Kidney tubule cell (primary cell): ENCODE data around the gene MYOC.
"Not testable (repeated sequence)": the region's sequence is repeated elsewhere in the genome, so short reads cannot be mapped to it uniquely, and the experiment has no call there.

Experiments used
- DNase-seq: peaks from one replicate; pipeline ENCODE4 v3.0.0-alpha.2; 2018; ENCODE audit warnings: low spot score

MYOC gene

DNA sequence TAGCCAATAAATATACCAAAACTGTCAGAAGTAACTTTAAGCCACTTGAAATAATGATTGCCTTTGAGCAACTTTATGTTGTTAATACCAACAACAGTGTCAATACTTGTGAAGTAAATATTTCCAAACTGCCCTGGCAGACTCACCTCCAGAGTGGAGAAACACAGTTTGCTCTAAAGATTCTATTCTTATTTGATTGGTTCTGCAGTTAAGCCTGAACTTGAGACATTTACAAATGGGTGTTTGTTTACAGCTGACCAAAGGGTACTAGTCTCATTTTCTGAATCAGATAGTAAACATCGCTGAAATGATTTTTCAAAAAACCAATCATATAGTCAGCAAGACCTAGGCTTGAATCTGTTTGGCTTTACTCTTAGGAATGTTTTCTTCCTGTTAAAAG lies 1.3 kb upstream of the MYOC start:
- DNase-seq = no peak

DNA sequence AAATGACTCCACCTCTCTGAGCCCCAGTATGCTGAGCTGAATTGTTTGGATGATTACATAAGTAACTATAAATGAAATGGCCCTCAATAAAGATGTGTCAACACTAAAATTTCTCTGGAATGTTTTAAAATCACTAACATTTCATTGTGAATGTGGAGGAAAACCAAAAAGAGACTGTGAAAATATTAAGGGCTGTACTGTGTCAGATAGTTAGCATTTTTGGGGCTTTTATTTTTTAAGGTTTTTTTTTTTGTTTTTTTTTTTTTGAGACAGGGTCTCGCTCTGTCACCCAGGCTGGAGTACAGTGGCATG lies 6.3 kb downstream of the MYOC start:
- DNase-seq = no peak

DNA sequence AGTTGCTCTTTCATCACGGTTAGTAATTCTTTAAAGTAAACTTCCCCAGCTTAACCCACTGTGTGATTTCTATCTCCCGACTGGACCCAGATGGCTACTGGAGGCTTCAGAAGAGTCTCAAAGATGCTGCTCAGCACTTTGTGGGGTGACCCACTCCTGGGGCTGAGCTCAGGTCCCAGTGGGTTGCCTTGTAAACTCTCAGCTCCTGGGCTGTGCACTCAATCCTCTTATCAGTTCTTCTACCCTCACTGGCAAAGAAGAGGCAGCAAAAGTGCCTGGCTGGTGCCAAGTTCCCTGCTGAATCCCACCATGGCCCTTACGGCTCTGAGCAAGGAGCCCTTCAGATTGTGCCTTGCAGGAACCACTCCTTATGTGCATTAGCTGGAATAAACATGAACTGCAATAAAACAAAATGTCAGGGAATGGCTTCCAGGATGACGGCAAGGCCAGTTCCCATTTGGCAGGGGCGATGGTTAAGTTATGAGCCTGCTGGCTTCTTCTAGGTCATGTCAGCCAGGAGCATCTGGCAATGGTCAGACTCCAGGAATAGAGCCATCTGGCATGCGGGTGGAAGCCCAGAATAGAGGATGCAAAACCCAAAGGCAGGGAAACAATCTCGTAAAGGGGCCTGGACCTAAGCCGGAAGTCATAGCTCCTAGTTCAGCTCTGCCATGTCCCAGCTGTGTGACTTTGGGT lies 6.8 kb downstream of the MYOC start:
- DNase-seq = no peak

DNA sequence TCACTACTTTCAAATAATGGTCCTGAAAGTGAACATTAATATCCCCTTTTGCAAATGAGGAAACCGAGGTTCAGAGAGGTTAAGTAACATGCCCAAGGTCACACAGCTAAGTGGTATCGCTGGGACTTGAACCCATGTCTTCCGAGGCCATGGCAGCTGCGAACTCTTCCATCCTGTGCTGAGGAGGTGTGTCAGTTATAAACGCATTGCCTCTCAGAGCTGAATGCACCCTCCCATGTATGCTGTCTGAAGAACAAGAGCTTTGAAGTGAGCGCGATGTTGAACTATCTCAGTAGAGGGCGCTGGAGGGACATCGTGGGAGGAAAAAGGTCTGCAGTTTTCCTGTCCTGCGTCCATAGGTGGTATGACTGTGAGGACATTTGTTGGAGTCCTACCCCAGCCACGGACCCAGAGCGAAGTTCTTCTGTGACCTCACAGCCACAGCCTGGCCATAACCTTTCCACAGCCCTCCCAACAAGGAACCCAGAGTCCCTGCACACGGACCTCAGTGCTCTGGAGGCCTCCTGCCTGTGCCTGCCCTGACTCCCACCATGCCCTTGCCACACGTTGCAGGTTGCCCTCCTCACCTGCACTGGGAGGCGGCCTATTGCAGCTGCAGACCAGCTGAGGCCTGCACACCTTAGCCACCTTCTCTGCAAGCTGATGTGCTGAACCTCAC lies 7.5 kb downstream of the MYOC start:
- DNase-seq = peak; percentile 86

DNA sequence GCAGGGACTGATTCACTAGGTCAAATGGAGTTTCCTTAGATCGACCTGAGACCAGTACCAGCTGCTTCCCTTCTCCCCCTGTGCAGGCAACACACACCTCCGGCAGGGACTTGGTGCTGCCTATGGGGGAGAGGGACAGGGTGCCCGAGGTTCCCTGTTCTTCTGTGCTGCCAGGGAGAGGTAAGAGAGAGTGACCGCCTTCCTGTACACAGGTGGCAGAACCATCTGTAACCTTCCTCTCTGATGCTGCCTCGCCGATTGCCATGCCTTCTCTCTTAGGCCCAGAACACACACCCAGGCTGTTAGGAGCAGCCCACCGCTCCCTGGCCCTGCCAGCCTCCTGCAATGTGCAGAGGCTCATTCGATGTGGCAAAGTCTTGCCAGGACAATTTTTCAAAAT lies 9.3 kb downstream of the MYOC start:
- no peak for DNase-seq

DNA sequence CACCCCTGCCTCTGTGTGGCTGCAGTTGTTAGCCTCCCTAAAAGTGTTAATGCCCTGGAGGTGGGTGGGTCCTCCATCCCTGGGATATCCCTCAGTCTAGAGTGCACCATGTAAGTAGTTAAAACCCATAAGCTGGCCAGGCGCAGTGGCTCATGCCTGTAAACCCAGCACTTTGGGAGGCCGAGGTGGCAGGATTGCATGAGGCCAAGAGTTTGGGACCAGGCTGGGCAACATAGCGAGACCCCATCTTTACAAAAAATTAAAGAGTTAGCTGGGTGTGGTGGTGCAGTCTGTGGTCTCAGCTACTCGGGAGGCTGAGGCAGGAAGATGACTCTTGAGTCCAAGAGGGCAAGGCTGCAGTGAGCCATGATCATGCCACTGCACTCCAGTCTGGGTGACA lies 10.3 kb downstream of the MYOC start:
- DNase-seq = no peak

DNA sequence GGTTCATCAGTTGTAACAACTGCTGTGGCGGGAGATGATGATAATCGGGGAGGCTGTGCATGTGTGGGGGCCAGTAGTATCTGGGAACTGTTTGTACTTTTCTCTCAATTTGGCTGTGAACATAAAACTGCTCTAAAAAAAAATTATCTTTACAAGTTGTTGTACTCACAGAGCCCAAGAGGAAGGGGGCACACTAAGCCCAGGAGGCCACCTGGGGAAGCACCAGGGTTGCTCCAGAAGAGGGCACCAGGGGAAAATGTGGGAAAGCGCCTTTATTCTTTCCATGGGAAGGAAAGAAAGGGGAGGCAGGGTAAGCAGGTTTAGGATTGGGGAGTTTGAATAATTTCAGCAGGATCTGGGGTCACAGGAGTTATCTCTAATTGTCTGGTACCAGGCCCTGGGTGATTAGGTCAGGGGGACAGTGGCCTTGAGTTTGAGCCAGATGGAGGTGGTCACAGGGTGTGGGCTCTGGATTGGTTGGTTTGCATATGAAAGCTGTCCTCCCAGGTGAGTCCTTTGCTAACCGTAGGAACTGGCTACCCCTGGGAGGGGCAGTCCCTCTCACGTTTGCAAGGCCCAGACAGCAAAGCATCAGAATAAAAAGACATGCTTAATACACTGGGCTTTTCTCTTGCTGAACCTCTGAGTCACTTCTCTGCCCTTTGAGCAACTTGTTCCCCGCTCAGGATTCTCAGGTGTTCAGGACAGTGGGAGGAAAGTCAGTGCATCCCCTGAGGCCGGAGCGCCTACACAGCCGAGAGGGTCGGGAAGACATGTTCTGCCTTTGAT lies 11.2 kb downstream of the MYOC start:
- no peak for DNase-seq

DNA sequence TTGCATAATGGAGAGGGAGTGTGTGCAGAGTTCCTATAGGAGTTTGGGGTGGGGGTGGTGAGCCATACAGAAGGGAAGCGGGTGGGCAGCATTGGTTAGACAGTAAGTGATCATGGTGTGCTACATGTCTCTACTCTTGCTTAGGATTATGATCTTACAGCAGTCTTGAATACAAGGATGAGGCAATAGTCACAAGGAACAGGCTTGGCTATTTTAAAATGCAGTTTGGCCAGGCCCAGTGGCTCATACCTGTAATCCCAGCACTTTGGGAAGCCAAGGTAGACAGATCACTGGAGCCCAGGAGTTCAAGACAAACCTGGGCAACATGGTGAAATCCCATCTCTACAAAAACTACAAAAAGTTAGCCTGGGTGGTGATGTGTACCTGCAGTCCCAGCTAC lies 12.3 kb downstream of the MYOC start:
- DNase-seq = no peak

DNA sequence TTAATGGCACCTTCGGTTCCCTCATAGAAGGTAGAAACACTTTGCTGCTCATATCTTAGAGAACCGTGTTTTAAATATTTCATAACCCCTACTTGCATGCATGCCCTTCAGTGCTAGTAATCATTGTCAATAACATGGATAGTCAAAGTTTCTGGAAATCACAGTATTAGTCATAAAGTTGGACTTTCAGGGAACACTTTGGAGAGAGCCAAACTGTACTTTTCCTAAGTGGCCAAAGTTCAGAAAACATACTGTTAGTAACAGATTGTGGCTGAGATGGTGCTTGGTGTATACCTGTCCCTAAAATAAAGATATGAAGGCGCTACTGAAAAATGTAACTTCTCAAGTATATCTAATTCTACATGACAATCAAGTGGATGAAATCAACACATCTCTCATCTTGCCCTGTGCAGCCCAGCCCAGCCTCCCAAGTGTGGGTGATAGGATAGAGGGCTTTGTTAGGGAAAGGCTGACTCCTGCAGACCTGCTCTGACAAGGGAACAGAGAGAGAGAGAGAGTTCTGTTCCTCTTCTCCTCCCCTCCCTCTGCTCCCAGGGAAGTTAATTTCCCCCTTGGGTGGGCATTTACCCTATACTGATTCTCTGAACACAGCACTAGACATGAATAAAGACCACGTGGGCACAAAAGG lies 14.4 kb downstream of the MYOC start:
- no peak for DNase-seq

DNA sequence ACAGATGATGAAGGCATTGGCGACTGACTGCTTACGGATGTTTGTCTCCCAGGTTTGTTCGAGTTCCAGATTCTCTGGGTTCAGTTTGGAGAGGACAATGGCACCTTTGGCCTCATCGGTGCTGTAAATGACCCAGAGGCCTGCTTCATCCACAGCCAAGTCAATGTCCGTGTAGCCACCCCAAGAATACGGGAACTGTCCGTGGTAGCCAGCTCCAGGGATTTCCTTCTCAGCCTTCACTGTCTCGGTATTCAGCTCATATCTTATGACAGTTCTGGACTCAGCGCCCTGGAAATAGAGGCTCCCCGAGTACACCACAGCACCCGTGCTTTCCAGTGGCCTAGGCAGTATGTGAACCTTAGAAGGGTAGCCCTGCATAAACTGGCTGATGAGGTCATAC lies 16.3 kb downstream of the MYOC start:
- DNase-seq = no peak

DNA sequence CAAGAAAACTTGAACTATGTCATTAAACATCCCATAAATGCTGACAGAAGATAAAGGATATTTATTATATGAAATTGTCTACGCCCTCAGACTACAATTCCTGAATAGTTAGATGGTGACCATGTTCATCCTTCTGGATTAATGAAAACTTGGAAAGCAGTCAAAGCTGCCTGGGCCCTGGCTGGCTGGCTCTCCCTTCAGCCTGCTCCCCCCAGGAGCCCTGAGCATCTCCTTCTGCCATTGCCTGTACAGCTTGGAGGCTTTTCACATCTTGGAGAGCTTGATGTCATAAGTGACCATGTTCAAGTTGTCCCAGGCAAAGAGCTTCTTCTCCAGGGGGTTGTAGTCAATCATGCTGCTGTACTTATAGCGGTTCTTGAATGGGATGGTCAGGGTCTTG lies 16.8 kb downstream of the MYOC start:
- no peak for DNase-seq

DNA sequence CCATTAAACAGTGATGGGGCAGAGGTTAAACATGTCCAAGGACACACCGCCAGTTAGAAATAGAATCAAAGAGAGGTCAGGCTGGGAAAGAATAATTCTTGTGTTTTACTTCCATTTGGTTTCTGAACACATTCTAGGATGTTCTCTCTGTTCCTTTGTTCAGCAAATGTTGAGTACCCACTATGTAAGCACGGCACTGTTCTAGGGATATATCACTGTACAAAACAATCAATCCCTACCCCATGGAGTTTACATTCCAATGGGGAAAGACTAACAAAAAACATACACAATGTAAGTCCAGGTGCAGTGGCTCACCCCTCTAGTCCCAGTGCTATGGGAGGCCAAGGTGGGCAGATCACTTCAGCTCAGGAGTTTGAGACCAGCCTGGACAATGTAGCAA lies 24.3 kb downstream of the MYOC start:
- no peak for DNase-seq

DNA sequence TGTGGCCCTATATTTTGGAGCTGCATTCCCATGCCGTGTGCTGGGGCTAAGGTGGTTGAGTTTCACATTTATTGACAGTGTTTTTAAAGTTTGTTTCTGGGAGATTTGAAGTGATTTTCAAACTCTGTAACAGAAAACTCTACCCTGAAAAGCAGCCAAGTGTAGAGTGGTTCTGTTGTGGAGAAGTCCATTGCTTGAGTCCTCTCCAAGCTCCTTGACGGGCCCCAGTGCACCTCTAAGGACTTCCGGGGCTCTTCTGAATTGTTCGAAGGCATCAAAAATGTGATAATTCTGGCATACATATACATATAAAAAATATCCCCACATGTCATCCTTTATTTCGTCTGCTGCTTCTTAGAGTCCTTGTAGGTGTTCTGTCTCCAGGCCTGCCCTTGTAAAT lies 25.5 kb downstream of the MYOC start:
- no peak for DNase-seq

DNA sequence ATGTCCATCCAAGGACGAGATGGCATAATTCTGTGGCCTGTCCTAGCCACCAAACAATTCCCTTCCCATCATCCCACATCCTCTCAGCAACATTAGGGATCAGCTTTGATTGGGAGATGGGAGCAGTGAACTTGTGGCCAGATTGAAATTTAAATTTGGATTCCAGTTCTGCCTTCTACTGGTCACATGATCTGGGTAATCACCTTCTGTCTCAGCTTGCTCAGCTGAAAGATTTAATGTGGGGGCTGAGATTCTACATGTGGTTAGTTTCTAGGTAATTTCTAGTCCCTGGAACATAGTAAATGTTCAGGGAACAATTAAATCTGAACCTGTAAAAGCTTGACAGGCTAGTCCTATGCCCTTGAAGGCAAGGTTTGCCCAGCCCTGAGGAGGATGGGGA lies 27.3 kb downstream of the MYOC start:
- DNase-seq = no peak

DNA sequence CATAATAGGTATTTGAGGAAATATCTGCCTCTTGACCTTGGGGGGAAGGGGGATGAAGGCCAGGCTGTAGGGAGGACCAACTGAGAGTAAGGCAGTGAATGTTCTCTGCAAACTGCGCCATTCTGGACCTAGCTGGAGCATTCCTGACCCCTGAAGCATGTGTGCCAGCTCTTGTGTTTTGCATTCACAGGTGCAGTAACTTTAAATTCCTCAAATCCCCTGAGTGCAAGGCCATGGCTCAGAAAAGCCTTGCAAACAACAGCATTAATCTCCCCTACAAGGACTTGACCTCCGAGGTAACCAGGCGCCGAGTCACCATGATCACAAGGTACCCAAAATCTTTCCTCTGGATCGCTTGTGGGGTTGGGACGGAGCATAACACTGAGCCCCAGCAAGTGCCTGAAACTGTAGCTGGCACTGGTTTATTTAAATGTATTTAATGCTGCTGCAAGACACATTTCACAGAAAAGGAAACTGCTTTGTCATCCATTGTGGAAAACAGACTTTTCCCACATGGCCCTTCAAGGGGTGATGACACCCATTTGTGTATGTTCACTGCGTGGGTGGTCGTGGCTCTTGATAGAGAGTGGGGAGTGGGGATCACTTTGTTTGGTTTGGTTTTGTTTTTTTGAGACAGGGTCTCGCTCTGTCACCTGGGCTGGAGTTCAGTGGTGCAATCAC lies 28.7 kb downstream of the MYOC start:
- DNase-seq = no peak

DNA sequence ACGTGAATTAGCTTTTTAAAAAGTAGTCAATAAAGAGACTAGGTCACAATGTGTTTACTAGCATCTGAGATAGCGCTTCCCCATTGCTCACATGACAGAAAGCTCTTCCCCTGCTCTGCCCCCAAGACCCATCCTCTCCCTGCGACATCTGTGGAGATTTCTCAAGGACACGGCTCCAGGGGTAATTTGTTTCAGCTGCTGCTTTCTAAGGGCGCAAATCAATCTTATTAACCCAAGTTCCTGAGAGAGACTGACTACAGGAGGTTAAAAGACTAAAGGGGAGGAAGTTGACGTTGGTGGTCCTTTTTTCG lies 30.4 kb downstream of the MYOC start, which contains the start of gene MYOCOS:
Gene MYOCOS, plus strand, starts transcription at position 92 of the 311 bp plus-strand sequence. CDS start 1,641 bp downstream, outside the sequence.
- DNase-seq = no peak

DNA sequence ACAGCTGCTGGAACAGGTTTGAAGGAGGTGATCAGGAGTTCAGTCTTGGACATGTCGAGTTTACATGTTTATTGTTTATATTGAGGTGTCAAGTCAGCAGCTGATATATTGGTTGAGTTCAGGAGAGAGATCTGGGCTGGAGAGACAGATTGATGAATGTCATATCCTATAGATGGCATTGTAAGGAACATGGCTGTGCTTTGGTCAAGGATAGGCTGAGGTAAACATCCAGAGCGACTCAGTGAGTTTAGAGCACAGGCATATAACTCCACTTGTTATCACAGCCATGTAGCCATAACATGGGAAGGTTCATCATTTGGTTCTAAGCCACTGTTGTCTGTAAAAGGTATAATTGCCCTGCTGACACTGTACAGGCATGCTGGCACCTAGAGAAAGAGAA lies 35.9 kb downstream of the MYOC start:
- no peak for DNase-seq

DNA sequence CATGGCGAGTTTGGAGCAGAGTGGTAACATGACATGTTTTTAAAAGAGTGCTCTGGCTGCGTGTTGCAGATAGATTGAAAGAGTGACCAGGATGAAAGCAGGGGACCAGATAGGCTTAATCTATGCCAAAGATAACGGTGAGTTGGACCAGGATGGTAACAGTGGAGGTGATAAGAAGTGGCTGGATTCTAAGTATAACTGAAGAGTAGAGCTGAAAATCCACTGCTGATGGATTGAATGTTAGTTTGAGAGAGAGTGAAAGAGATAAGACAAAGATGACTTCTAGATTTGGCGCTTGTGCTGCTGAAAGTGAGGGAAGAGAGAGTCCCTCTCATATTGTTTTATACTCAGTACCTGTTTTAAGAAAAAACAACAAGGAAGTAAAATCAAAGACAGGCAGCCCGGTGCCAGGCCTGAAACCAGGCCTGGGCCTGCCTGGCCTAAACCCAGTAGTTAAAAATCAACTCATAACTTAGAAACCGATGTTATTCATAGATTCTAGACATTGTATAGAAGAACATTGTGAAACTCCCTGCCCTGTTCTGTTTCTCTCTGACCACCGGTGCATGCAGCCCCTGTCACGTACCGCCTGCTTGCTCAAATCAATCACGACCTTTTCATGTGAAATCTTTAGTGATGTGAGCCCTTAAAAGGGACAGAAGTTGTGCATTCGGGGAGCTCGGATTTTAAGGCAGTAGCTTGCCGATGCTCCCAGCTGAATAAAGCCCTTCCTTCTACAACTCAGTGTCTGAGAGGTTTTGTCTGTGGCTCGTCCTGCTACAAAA lies 37.2 kb downstream of the MYOC start:
- DNase-seq = not testable (repeated sequence)

DNA sequence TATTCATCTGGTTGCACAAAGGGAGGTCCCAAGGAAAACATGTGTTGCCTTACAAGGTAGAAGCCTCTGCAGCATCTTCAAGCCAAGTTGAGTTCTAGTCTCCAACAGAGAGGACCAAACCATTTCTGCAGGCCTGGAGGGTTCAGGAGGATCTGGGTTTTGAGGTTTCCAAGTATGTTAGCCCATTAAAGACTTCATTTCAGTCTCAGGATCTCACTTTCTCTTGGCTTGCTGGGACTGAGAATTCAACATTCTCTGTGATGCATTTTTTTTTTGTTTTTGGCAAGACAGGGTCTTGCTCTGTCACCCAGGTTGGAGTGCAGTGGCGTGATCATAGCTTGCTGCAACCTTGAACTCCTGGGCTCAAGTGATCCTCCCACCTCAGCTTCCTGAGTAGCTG lies 39.2 kb downstream of the MYOC start:
- no peak for DNase-seq

DNA sequence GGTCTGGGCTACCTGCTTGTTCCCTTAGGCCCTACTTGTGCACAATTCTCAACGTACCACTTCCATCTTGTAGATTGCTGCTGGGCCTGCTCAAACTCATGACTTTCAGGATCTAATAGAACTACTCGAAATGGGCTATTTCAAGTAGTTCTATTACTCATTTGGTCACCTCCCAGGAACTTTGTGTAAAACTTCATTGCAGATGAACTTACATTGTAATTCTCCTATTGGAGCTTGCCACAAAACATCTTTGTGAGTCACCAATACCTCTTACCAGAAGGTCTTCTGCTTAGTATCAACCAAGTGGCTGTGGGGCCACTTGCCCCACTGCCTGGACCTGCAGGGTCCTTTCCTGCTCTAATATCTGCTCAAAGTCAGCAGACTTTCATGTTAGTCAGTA lies 41.2 kb downstream of the MYOC start:
- DNase-seq = peak; percentile 23

DNA sequence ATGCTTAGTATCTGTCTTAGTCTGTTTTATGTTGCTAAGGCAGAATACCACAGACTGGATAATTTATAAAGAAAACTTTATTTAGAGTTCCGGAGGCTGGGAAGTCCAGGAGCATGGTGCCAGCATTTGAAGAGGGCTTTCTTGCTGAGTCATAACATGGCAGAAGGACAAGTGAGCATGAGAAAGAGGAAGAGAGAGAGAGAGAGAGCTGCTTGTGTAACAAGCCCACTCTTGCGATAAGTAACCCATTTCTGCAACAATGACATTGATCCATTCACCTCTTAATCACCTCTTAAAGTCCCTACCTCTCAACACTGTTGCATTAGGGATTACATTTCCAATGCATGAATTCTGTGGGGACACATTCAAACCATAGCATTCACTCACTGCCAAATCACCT lies 42.1 kb downstream of the MYOC start:
- peak; percentile 71 for DNase-seq
